Muscle of back (tissue), 11 donors: Measurements from ENCODE around the gene BTK. TPM values are rescaled to one million over a fixed set of nuclear protein-coding genes. Genes with fewer than 3 reads are reported as not detected.
A peak's percentile ranks its signal among the peaks of the same experiment; 100 is the strongest.

ENCODE experiments used
- DNase-seq, 3 donors: peaks; one replicate each; pipeline versions ENCODE4 v3.0.0 to v3.0.0-alpha.2; 2013
- polyA plus RNA-seq, 10 donors: library from polyadenylated mRNA; unstranded; fragments of 120-200 nt; gene quantifications; one replicate each; pipeline ENCODE4 v1.2.1, GENCODE V29; 2013; ENCODE audit not compliant: insufficient read length in 10 of 10

Gene BTK
- polyA plus RNA-seq, 10 donors = 1.5 to 3.9 (median 2.5) TPM

DNA sequence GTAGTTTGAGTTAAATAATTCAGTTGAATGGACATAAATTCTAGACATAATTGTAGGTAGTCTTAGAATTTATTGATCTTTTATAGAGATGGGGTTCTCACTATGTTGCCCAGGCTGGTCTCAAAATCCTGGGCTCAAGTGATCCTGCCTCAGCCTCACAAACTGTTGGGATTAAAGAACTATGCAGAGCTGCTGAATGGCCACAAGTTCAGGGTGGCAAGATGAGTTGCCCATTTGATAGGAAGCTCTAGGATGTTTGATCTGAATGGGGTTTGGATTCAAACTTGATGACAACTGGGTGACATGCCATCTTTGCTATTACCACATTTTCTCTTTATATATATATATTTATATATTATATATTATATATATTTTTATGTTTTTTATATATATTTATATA, 8.4 kb upstream of the BTK start:
- no peak for DNase-seq

DNA sequence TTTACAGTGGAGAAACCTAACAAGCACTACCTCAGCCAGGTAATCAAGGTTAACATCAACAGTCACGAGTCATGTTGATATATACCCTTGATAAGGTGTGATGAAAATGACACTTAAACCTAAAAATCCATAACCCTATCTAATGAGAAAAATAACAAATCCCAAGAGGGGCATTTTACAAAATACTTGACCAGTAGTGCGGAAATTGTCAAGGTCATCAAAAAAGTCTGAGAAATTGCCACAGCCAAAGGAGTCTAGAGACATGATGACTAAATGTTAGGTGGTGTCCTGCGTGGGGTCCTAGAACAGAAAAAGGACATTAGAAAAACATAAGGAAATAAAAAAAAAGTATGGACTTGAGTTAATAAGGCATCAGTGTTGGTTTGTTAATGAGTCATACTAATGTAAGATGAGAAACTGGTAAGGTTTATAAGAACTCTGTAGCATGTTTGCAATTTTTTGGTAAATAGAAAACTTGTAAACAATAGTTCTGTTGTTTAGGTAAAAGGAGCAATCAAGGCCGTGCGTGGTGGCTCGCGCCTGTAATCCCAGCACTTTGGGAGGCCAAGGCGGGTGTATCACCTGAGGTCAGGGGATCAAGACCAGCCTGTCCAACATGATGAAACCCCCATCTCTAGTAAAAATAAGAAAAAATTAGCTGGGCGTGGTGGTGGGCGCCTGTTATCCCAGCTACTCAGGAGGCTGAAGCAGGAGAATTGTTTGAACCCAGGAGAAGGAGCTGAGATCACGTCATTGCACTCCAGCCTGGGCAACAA, 7.7 kb upstream of the BTK start:
- DNase-seq = no peak

DNA sequence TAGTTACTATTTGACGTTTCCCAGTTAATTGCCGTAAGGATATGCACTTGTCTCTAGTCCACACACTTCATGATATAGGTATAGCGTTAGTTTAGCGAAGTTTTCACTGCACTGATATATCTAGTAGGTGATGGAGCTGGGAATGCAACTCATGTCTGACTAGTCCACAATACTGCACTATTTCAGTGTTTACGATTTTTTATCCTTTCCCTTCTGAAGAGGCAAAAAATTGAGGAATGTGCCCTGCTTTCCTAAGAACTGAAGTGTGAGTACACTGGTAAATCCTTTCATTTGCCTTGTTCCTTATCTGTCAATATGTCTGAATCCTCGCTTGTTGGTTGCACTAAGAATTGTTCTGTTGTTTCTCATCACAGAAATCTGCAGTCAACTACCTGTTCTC, 5.8 kb upstream of the BTK start:
- no peak for DNase-seq

DNA sequence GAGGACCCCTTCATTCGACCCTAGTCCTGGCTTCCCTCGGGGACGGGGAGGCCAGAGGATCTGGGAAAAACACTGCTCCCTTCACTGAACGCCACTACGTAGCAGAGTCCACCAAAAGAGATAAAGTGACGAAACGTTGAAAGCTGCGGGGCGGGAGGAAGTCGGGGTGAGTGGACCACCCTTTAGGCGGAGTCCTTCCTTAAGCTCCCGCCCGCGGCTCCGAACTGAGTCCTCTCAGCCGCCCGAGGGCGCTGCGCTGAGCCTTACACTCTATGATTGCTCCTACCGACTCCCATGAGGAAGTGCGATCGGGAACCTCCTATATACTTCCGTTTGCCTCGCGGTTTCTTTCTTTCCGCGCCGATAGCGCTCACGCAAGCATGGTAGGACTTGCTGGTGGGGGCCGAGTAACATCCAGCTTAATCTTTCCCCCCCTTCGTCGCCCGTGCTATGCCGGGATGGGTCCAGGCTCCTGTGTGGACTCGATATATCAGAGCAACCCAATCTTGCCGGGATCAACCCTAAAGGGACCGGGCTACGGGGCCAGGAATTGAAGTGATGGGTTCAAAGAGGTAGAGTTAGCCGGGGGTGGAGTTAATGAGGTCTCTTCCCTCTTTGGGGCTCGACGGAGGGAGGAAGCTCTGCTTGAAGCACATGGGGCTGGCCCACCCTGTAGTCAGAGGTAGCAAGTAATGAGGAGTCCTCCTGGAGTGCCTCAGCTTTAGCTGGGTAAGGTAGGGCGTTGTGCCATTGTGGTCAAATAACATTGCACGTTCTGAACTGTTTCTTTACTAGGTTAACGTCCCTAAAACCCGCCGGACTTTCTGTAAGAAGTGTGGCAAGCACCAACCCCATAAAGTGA, 4.9 kb upstream of the BTK start, which contains the start of gene RPL36A:
Gene RPL36A (plus strand): TSS at position 348 of the 862 bp plus-strand sequence. CDS start 33 bp downstream, at position 381.
- DNase-seq = peak; percentile 87 to 94 (median 91)

DNA sequence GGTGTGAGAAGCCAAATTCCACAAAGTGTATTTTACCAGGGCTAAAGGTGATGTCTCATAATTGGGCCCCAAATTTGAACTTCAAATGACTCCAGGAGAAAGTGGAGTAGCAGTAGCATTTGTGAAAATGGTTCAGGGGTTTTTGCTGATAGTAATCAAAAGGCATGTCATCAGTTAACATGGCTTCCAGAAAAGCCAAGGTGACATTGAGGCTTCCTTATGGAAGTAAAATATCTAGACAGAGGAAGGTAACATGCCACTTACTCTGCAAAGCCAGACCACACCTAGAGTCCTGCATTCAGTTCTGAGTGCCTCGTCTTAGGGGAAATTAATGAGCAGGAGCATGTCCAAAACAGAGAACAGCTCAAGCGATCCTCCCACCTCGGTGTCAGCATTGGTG, 2.6 kb upstream of the BTK start:
- no peak for DNase-seq

DNA sequence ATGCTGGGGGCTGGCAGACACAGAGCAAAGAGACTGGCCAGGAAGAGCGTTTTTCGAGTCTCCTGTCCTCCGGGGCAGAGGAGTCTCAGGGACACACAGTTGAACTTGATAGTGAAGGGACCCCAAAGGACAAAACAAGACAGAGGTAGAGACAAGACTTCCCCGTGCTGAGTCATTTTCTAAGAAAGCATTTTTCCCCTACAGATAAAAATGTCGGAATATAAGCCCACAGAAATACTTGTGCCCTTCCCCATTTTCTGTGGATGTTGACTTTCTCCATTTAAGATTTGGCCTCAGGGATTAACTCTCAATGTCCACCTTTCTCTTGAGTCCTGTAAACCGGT, 523 bp upstream of the BTK start:
- DNase-seq = no peak

DNA sequence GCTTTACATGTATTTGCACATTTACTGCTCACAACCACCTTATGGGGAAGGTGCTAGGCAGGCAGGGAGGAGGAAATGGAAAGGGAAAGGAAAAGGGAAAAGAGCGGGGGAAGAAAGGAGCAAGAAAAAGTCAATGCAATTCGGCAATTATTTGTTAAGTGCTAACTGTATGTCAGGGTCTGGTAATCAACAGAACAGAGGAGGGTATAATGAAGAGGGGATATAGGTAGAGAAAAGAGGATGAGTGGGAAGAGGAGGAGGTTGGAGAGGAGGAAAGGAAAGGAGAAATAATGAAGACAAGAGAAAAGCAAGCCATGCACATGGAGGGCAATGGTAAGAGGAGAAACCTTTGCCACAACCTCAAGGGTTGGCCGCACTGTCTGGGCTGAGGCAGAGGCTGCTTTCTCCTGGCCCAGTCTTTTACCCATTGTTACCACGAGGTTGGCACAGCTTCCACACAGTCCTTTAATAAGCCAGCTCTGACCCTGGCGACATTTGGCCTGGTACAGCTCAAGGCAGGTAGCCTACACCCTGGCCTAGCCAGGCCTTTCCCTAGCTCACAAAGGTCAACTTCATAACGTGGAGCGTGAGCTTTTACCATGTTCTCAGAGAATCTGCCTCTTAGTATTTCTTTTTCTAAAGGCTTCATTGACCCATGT, 836 bp downstream of the BTK start:
- no peak for DNase-seq

DNA sequence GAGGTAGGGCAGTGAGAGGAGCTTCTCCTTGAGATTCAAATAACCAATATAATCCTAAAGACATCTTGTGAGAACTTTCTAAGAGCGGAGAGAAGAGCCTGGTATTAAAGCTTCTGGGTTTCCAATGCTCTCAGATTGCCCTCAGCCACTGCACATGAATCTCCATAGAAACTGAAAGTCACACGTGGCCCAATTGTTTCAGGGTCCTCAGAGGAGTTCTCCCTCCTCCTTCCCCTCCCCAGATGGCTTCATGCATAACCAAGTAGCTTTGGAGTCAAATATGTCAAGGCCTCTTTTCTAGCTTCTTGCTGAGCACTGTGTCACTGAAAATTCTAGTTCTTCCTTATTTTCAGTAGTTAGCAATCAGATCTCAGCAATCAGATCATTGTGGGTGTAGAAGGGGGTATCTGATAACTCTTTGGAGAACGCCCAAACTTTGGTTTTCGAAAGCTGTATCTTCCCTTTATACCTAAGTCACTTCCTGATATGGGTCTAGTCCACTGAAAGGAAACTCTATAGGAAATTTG, 2.2 kb downstream of the BTK start:
- DNase-seq = no peak

DNA sequence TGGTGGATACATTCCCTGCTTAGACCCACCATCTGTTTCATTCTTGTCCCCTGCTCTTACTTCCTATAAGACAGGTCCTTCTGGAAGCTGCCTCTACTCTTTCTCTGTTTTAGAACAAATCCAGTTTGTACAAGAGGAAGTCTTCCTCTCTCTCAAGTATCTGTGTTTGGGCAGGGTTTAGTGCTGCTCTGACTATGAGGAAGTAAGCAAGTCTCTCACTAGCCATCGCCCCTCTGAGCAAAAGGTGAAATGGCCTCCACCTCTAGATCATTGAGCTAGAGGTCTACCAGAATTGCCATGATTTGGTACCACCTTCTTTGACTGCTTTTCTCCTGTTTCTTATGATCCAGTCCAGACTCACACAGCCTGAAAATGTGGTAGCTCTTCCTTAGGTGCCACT, 8.4 kb downstream of the BTK start:
- DNase-seq = no peak

DNA sequence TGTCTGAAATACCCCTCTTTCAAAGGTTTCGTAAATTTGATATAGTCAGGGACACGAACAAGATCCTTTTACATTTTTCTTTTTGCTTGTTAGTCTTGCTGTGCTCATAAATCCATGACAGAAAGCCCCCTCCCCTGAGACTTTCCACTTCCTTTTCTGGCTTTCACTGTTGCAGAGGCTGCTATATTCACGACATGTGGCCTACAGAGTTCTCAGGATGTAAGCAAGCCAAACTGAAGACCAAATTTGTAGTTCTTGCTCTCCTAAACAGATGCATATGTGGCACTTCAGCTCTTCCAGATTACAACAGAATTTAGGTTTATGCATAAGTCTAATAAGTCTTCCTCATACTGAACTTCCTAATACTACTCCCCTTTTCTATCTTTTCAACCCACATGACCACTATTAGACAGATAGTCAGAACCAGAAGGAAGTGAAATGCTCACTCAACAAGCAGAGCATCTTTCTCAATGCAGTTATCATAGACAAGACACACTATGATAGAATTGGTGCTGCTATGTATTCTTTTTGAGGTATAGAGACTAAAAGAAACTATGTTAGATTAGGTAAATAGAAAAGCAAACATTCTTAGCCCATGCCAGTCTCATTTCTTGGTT, 15.0 kb downstream of the BTK start:
- no peak for DNase-seq

DNA sequence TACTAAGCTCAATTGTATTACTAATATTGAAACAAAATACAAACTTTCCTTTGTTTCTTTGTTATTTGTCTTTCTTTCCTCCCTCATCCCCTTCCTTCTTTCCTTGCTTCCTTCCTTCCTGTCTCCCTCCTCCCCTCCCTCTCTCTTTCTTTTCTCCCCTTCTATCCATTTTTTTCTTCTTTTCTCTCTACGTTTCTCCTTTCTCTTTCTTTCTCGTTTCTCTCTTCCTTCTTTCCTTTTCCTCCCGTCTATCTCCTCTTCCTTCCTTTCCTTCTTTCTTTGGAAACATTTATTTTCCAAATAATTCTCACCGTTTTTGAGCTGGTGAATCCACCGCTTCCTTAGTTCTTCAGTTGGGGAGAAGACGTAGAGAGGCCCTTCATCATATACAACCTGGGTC, 16.3 kb downstream of the BTK start:
- DNase-seq = no peak

DNA sequence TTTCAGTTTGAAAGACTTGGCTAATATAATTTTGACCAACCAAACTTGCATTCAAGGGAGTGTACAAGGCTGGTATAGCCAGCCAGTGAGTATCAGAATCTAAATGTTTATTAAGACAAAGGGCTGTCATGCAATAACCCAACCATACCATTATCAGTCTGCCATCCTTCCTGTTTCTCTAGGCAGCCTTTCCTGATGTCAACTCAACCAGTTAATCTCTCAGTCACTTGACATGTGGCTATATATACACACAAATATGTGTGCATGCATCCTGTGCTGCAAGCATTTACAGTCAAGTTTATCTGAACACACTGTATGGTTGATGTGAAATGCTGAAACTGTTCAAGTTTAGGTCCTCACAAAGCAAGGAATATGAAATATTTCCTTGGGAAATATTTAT, 17.2 kb downstream of the BTK start:
- DNase-seq = no peak

DNA sequence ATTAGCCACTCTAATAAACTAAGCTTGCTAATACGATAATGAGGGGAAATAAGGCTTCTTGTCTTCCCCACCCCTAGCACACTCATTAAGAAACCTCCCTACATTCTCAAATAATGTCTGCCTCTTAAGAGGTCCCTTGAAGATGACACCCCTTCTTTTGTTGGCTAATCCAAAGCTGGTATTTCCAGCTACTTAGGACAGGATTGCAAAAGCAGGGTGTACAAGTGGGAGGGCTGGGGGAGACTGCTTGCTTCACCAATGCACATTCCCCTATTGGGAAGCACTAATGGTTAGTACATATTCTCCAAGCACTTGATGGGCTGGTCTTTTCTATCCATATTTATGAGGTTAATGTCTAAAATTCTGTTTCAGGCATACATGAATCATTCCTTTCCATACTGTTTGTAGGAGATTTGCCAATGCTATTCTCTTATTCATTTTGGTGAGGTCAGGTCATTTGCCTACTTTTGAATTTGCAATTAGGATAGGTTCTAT, 20.6 kb downstream of the BTK start:
- DNase-seq = no peak

DNA sequence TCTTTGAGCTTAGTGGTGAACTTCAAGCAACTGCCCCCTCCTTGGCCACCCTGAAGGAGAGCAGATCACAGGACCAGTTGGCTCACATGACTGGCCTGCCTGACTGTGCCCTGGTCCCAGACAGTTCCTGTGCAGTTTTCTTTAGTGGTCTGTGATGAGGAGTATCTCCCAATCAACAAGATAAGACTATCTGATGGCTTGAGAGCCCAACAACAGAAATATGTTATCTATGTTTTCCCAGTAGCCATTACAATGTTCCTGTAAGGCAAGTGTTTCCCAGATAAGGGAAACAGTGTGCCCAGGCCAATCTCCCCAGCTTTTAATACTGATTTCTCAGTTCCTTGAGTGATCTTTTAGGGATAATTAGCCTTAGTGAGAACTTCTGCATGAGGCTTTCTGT, 23.2 kb downstream of the BTK start:
- no peak for DNase-seq

DNA sequence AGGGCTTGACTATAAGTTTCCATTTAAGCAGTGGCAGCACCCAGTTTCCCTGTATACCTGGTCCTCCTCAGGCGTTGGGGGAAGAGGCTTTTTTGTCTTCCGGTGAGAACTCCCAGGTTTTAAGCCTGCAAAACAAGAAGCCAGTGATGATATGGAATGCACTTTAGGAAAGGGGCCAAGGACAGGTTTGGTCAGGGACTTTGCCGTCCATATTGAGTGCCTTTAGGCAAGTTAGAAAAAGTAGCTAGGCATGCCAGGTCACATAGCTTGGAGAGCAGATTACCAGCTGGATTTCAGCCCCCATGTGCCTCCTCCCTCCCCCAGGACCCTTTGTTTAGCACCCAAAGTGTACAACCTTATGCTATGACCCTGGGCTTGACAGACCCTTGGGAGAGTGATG, 23.9 kb downstream of the BTK start:
- no peak for DNase-seq

DNA sequence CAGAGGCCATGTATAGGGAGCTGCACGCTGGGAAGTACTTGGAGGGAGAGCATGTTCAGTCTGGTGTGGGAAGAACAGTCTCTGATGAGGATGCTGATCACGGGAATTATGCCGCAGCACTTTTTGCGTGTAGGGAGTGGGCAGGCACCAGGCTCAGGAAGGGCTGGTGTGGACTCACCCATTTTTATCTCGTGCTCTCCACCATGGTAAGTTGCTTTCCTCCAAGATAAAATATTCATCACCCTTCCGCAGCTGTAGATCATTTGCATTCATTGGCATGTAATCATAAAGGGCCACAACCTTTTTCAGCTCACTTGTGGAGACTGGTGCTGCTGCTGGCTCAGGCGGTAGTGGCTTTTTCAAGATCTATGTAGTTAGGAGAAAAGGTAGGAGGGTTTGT, 25.6 kb downstream of the BTK start:
- no peak for DNase-seq

DNA sequence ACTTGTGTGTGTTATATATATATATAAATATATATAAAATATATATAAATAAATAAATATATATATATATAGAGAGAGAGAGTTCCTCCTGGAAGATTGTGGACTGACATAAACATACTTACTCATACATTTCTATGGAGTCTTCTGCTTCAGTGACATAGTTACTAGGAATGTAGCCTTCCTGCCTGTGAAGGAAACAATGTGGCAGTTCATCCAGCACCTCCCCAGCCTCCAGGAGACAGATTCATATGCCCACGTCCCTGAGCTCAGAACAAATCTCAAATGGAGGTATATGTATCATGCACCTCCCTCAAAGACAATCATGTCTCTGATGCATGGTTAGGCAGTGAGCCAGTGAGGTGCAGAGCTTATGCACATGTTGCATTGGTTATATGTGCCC, 26.0 kb downstream of the BTK start:
- no peak for DNase-seq

DNA sequence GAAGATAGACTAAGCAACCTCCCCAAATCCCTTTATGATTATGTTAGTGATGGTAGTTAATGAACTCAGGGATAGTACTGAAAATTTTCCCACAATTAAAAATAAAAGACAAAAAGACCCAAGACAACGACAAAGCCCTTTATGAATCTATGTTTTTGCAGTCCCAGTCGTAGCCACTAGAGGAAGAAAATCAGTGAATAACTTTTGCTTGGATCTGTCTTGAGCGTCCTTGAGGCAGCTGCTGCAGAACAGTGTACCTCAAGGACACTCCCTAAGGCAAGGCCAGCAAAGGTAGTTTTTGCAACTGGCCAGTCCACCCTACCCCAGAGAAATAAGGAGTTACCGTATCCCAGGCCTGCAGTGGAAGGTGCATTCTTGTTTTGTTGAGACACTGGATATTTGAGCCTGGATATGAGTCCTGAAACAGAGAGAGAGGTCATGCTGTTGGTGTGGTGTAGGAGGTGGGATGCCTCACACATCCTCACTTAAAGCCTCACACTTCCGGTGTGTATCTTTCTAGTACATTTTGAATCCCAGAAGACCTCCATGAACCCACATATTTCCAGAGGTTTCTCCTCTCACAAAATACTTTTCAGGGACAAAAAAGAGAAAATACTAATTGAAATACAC, 28.7 kb downstream of the BTK start:
- DNase-seq = no peak

DNA sequence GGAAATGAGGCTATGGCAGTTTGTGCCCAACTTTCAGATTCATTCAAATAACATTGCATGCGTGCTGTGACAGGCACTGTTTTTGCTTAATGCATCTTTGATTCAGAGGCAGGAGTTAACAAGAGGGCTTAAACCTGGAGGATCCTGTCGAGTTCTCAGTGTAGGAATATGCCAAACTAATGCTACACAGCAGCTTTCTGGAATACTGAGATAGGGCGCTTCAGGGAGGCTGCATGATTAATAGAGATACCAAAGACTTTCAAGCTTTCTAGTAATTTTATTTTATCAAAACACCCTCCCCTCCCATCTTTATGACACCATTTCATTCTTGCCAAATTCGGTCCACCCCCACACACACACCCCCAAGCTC, 36.8 kb downstream of the BTK start:
- no peak for DNase-seq

DNA sequence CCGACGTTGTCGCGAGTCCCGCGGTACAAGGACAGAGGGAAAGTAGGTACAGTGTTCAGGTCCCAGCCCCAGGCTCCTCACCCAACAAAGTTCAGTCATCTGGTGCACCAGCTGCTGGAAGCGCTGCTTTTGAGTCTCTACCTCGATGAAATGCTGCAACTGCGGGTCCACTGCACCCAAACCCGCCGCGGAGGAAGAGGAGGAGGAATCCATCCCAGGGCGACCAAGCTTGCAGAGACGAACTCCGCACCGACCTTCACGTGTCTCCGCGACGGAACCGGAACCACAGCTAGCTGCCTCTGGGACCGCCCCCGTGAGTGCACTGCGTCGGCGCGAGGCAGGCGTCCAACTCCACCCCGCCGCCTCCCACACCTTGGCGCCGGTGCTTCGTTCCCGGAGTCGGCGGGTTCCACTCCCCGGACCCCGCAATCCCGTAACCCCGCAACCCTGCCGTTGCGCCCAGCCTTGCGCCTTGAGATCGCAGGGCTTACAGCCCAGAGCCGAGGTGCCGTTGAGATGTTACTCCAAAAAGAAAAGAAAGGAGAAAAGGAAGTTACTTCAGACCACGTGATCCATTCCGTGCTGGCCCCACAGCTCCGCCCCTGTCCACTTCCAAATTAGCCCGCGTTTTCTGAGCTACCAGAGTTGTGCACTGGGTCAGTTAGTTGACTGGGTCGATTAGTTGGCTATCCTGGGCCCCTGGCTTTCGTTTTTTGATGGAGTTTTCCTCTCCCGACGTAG, 37.4 kb downstream of the BTK start, which contains the start of gene TIMM8A:
Gene TIMM8A (minus strand): TSS at position 291 of the 741 bp plus-strand sequence. CDS start 78 bp downstream, at position 213.
- DNase-seq = peak; percentile 53 to 92 (median 81)
